Lung (tissue), 12 donors: ENCODE data around the gene ITPK1. TPM values are rescaled to one million over a fixed set of nuclear protein-coding genes. Genes with fewer than 3 reads are reported as not detected.

Experiments used
- ATAC-seq: fragments of 200-7000 bp; cut with Tn5 transposase; one replicate; pipeline ENCODE4 v1.9.1; 2020; ENCODE audit warnings: moderate number of reproducible peaks; ENCODE audit not compliant: insufficient read depth, low FRiP score
- DNase-seq, 3 donors: peaks; one replicate each; pipeline ENCODE4 v3.0.0-alpha.2; 2013 to 2017
- H3K27ac ChIP-seq, 2 donors: one replicate each; pipeline ENCODE4 v1.5.1; 2013; ENCODE audit warnings: mild to moderate bottlenecking in 2 of 2, moderate library complexity in 2 of 2, control low read depth in 1 of 2, inconsistent platforms in 1 of 2, low read depth in 1 of 2, low read length in 1 of 2
- H3K27me3 ChIP-seq, 3 donors: one replicate each; pipeline ENCODE4 v1.5.1; 2013; ENCODE audit warnings: low read length in 2 of 3; ENCODE audit not compliant: control insufficient read depth in 3 of 3, insufficient read depth in 3 of 3
- H3K36me3 ChIP-seq, 4 donors: one replicate each; pipeline ENCODE4 v1.5.1; 2013; ENCODE audit warnings: low read length in 4 of 4, mild to moderate bottlenecking in 1 of 4, moderate library complexity in 1 of 4; ENCODE audit not compliant: control insufficient read depth in 4 of 4, insufficient read depth in 4 of 4
- H3K4me1 ChIP-seq, 5 donors: one replicate each; pipeline ENCODE4 v1.5.1; 2013; ENCODE audit warnings: low read length in 5 of 5, mild to moderate bottlenecking in 2 of 5, moderate library complexity in 1 of 5; ENCODE audit not compliant: control insufficient read depth in 5 of 5, insufficient read depth in 5 of 5
- H3K4me3 ChIP-seq: one replicate; pipeline ENCODE4 v1.5.1; 2013; ENCODE audit warnings: mild to moderate bottlenecking, control low read depth, moderate library complexity
- H3K9ac ChIP-seq, 2 donors: one replicate each; pipeline ENCODE4 v1.5.1; 2013; ENCODE audit warnings: low read length in 2 of 2, control low read depth in 1 of 2; ENCODE audit not compliant: insufficient read depth in 1 of 2
- H3K9me3 ChIP-seq, 4 donors: one replicate each; pipeline ENCODE4 v1.5.1; 2013; ENCODE audit warnings: low read length in 3 of 4, mild to moderate bottlenecking in 1 of 4, moderate library complexity in 1 of 4; ENCODE audit not compliant: control insufficient read depth in 4 of 4, insufficient read depth in 3 of 4
- WGBS, 2 donors: extraction: QIAGEN DNeasy Blood & Tissue Kit; methylation state at CpG; one replicate each; pipeline ENCODE4 v1.1.7; 2013; 5-methylcytosine and 5-hydroxymethylcytosine counted together
- polyA plus RNA-seq, 2 donors: library from polyadenylated mRNA; stranded (reverse); fragments of 200-250 nt; gene quantifications; one replicate each; pipeline ENCODE4 v1.2.1, GENCODE V29; 2013
- total RNA-seq, 2 donors: library from RNA; depleted of rRNA in 1 of 2; stranded (reverse); fragments of >200 nt in 1 of 2; gene quantifications; one replicate each; pipeline ENCODE4 v1.2.1, GENCODE V29; 2014 to 2021
- TF ChIP-seq, protein P1 (sequence below): IDR thresholded peaks from 2 replicates; pipeline ENCODE4 v1.5.1; 2012; ENCODE audit warnings: mild to moderate bottlenecking; ENCODE audit errors: control extremely low read depth, extremely low read depth
- donor health status: control.
- donor health status: control.
- donor health status: Bipolar disorder and iron deficiency.
- donor health status: healthy.
- donor health status: DM: yes; HTN: yes; CAD: no.

The ITPK1 gene
- total and polyA plus RNA-seq, 4 donors, result 17.5 to 99.4 (median 45.3) TPM

DNA sequence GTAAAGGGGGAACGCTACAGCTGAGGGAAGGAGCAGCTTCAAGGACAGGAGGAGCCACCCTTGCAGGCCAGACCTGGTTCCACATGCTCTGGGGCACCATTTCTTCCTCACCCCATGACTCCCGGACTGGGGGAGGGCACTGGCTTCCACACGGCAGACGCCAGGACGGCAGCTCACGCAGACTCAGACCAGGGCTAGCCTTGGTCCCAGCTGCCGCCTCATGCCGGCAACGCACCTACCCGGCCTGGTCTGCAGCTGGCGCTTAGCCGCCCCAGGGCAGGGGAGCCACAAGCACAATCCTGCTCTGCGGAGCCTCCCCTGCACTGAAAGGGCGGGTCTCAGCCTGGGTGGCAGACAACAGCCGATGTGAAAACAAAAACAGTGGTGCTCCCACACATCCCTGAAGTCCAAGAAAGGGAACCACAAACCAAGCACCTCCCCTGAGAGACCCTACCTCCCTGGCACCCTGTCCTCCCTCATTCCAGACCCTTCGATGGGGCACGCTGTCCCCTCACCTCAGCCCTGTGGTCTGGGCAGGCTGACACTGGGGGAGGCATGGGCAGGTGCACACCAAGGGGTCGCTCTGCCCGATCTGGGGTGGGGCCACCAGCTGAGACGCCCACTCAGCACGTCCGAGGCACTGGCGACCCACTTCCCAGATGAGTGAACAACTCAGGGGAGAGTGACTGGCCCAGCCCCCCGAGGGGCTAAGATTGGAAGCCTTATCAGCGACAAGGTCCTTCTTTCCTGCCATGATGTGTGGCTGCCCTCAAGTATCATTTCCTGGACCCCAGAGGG is 127.8 kb downstream of the ITPK1 start:
- peaks cover 0 to 23% (median 8%) of the 10 kb centered on the region in 5 donors for H3K4me1 ChIP-seq
- H3K9ac ChIP-seq, result no peak overlapping the region
- peak overlapping the region in 1 of 2 donors; percentile 79 for H3K27ac ChIP-seq
- no peak overlapping the region for H3K4me3 ChIP-seq
- no peaks in the 10 kb centered on the region for H3K27me3 ChIP-seq
- H3K9me3 ChIP-seq, result no peaks in the 10 kb centered on the region
- TF ChIP-seq, protein P1, sequence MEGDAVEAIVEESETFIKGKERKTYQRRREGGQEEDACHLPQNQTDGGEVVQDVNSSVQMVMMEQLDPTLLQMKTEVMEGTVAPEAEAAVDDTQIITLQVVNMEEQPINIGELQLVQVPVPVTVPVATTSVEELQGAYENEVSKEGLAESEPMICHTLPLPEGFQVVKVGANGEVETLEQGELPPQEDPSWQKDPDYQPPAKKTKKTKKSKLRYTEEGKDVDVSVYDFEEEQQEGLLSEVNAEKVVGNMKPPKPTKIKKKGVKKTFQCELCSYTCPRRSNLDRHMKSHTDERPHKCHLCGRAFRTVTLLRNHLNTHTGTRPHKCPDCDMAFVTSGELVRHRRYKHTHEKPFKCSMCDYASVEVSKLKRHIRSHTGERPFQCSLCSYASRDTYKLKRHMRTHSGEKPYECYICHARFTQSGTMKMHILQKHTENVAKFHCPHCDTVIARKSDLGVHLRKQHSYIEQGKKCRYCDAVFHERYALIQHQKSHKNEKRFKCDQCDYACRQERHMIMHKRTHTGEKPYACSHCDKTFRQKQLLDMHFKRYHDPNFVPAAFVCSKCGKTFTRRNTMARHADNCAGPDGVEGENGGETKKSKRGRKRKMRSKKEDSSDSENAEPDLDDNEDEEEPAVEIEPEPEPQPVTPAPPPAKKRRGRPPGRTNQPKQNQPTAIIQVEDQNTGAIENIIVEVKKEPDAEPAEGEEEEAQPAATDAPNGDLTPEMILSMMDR, result no peak
- H3K36me3 ChIP-seq, result peaks cover 0 to 2% (median 0%) of the 10 kb centered on the region in 4 donors
- WGBS, 2 donors, result 94 to 97% methylated on average over 25 of the region's 25 CpGs
- ATAC-seq (no peak), DNase-seq (no peak)

DNA sequence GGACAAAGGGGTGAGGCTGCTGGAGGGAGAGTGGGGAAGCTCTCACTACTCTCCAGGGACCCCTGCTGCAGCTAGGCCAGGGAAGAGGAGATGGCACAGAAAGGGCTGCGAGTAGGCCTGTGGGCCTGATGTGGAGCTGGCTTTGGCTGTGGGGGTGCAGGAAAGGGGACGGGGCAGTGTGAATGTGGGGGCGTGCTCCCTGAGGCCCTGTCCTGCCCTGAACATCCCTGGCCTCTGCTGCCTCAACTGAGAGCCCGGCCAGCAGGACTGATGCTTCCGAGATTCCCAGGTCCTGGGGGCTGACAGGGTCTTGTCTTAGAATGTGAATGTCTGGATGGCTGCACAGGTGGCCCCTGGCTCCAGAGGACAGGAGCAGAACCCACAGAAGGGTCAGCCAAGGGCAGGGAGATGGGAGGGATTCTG is 128.6 kb downstream of the ITPK1 start:
- Histone ChIP-seq H3K9ac (no peak overlapping the region), H3K27me3 (no peaks in the 10 kb centered on the region), H3K9me3 (no peaks in the 10 kb centered on the region), H3K36me3 (peaks cover 0 to 2% (median 0%) of the 10 kb centered on the region in 4 donors), H3K4me1 (peaks cover 0 to 23% (median 8%) of the 10 kb centered on the region in 5 donors), H3K4me3 (no peak overlapping the region), H3K27ac (peak overlapping the region in 1 of 2 donors; percentile 79)
- DNase-seq (no peak), ATAC-seq (no peak)
- TF ChIP-seq, protein P1, result no peak
- 94 to 96% methylated on average over 5 of the region's 5 CpGs for WGBS, 2 donors

DNA sequence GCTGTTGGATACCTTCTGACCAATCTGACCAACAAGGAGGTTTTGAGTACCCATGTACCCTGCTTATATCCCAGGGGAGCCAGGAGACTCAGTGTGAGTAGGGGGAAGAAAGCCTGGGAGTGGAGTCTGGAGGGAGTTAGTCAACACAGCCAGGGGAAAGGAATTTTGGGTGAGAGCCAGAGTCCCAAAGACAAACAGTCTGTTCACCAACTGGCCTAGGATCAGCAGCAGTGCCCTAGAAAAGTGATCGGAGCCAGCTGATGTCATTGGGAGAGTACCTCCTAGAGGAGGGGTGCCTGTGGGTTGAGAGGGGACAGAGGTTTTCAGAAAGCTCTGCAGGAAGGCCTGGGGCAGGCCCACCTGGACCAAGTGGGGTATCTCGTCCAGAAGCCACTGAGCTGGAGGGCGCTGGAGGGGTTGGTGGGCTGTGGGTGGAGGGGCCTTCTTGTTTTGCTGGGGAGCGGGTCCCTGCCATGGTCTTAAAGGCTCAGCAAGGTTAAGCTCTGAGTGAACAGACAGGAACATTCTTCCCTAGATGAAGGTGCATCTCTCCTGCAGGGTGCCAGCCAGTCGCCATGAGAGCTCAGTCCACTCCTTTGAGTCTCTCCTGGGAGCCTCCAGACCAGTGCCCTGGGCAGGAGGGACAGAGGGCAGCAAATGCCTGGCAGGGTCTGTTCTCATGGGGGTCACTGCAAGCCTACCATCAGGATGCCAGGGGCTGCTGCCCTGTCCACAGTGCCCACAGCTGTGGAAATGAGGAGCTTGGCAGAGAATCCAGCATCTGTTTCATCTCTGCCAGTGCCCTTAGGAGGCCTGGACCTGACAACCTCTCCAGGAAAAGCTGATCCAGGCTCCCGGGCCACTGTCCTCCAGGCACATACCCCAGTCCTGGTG is 129.2 kb downstream of the ITPK1 start:
- 77 to 83% methylated on average over 6 of the region's 6 CpGs for WGBS, 2 donors
- DNase-seq, result peak; percentile 83 to 91 (median 87)
- no peak overlapping the region for H3K9ac ChIP-seq

More for the DNA sequence above, 129.2 kb downstream of the ITPK1 start:
- Histone ChIP-seq H3K4me3 (no peak overlapping the region), H3K27me3 (no peaks in the 10 kb centered on the region), H3K9me3 (no peaks in the 10 kb centered on the region), H3K4me1 (peaks cover 0 to 23% (median 8%) of the 10 kb centered on the region in 5 donors), H3K36me3 (peaks cover 0 to 2% (median 0%) of the 10 kb centered on the region in 4 donors), H3K27ac (peak overlapping the region; percentile 7 to 79)
- TF ChIP-seq, protein P1, result no peak
- ATAC-seq, result peak; percentile 79
